Measurements from ENCODE around the gene GORASP2. TPM values are rescaled to one million over a fixed set of nuclear protein-coding genes. Genes with fewer than 3 reads are reported as not detected.

The GORASP2 gene
- total and polyA plus RNA-seq, 2 of the 4 experiments (the other 2 are of a cell fraction): 53.1 to 156 TPM

DNA sequence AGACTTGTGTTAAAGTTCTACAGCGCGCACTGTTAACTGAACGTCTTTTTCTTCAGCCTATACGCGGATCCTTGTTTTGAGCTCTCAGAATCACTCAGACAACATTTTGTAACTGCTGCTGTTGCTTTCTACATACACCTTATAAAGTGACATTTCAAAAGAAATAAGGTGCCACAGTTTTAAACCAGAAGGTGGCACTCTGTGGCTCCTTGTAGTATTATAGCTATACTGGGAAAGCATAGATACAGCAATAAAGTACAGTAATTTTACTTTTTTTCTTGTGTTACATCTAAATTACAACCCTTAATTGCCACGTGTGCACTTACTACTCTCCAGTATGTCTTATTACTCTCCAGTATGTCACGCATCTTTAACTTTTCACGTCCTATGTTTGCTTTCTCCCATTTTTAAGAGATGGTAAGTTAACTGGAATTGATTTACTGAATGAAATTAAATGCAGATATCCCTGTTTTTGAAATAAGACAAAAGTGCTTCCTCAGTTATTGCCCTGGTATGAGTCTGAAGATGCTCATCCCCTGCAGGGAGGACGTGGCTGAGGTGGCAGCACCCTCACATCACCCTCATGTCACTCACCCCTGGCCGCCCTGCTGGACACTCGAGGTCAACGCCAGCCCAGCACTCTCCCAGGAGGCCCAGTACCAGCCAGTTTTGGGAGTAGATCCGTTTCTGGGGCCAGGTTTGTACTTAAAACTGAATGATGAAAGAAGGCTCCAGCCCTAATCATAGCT, 37.8 kb downstream of the GORASP2 start:
- no peak overlapping the region for H2BK5ac ChIP-seq (ENCODE audit: low read depth, low read length, poor library complexity, severe bottlenecking)
- no peak overlapping the region for H4K5ac ChIP-seq (ENCODE audit: low read depth, low read length)
- no peak overlapping the region for H3K4ac ChIP-seq (ENCODE audit: low read depth, low read length)
- peaks cover 8 to 19% of the 10 kb centered on the region in 2 experiments for H3K79me1 ChIP-seq (ENCODE audit: low read depth in 1 of 2, low read length in 2 of 2)
- no peak overlapping the region for H3K4me3 ChIP-seq (ENCODE audit: insufficient read depth, low read depth, low read length)
- H4K91ac ChIP-seq (ENCODE audit: insufficient read depth, low read depth, low read length): no peak overlapping the region
- H2AK5ac ChIP-seq (ENCODE audit: low read depth, low read length): no peak overlapping the region
- intact Hi-C loops (cut with micrococcal nuclease): no loop called here
- POLR2A ChIA-PET (ENCODE audit: unreplicated experiment): no interaction called here
- no peak for TF ChIP-seq RAD21 (IDR thresholded peaks at IDR 0.05; ENCODE audit: low read length)
- TF ChIP-seq, protein P1, sequence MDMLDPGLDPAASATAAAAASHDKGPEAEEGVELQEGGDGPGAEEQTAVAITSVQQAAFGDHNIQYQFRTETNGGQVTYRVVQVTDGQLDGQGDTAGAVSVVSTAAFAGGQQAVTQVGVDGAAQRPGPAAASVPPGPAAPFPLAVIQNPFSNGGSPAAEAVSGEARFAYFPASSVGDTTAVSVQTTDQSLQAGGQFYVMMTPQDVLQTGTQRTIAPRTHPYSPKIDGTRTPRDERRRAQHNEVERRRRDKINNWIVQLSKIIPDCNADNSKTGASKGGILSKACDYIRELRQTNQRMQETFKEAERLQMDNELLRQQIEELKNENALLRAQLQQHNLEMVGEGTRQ (IDR thresholded peaks at IDR 0.05; ENCODE audit: low read depth, low read length): no peak
- no peak for TF ChIP-seq RCOR1 (IDR thresholded peaks at IDR 0.05; ENCODE audit: insufficient replicate concordance, low read length)
- TF ChIP-seq, protein P2, sequence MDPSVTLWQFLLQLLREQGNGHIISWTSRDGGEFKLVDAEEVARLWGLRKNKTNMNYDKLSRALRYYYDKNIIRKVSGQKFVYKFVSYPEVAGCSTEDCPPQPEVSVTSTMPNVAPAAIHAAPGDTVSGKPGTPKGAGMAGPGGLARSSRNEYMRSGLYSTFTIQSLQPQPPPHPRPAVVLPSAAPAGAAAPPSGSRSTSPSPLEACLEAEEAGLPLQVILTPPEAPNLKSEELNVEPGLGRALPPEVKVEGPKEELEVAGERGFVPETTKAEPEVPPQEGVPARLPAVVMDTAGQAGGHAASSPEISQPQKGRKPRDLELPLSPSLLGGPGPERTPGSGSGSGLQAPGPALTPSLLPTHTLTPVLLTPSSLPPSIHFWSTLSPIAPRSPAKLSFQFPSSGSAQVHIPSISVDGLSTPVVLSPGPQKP (IDR thresholded peaks at IDR 0.05; ENCODE audit: borderline replicate concordance, low read depth, low read length): no peak
- no peak for TF ChIP-seq MXI1 (IDR thresholded peaks at IDR 0.05; ENCODE audit: borderline replicate concordance, low read depth, low read length)
- no peak for TF ChIP-seq SMC3 (IDR thresholded peaks at IDR 0.05; ENCODE audit: low read depth, low read length)
- TF ChIP-seq RFX5 (IDR thresholded peaks at IDR 0.05; ENCODE audit: low read depth, low read length): no peak
- TF ChIP-seq MAFK (IDR thresholded peaks at IDR 0.05; ENCODE audit: low read depth, low read length): no peak
- no peak for TF ChIP-seq FOS (IDR thresholded peaks at IDR 0.05; ENCODE audit: low read depth, low read length)
- TF ChIP-seq MAZ (IDR thresholded peaks at IDR 0.05; ENCODE audit: borderline replicate concordance, low read depth, low read length): no peak
- no peak for TF ChIP-seq CEBPB (IDR thresholded peaks at IDR 0.05; ENCODE audit: low read depth, low read length)
- no peak for TF ChIP-seq BHLHE40 (IDR thresholded peaks at IDR 0.05; ENCODE audit: low read depth, low read length)
- no peak overlapping the region for H2BK20ac ChIP-seq (ENCODE audit: low read depth, low read length)
- H3K4me2 ChIP-seq (ENCODE audit: low read depth, low read length): no peak overlapping the region
- H4K20me1 ChIP-seq (ENCODE audit: insufficient read depth, low read length): peaks cover 17% of the 10 kb centered on the region
- BruUV-seq (replicated peaks): no TSS peak
- peaks cover 4% of the 10 kb centered on the region; the same call in 1 of the 2 replicates for H3K9me1 ChIP-seq (ENCODE audit: insufficient read depth, low read length)
- no peak overlapping the region for H2BK15ac ChIP-seq (ENCODE audit: low read depth, low read length)
- H3K56ac ChIP-seq (ENCODE audit: extremely low read depth, insufficient read depth, low read length): no peak overlapping the region
- H3K27ac ChIP-seq (ENCODE audit: insufficient read depth, low read length): no peak overlapping the region
- ATAC-seq (ENCODE audit: low read depth) (no peak), DNase-seq (no peak)
- no peaks in the 10 kb centered on the region for H3K9me3 ChIP-seq (ENCODE audit: control insufficient read depth, insufficient read depth, low read length)
- H3K23ac ChIP-seq (ENCODE audit: low read depth, low read length): no peak overlapping the region
- H4K8ac ChIP-seq (ENCODE audit: low read depth in 2 of 2, low read length in 2 of 2): no peak overlapping the region
- peaks cover 45% of the 10 kb centered on the region for H3K36me3 ChIP-seq (ENCODE audit: control insufficient read depth, insufficient read depth, low read length)
- H3K4me1 ChIP-seq (ENCODE audit: control insufficient read depth, insufficient read depth, low read length): peaks cover 3% of the 10 kb centered on the region; the same call in 1 of the 2 replicates
- CTCF ChIA-PET: interaction anchor here (1.3 kb wide), 1 partner anchor 10 kb away, joined by 5 read pairs; no protein-coding TSS in a partner anchor
- H3K9ac ChIP-seq (ENCODE audit: low read depth, low read length): no peak overlapping the region
- dilution Hi-C loops (cut with HindIII; ENCODE audit: low sequenced_read_pairs, unreplicated experiment): no loop called here
- H2BK120ac ChIP-seq (ENCODE audit: low read depth, low read length): no peak overlapping the region
- 94% methylated on average over 3 of the region's 13 CpGs; no CpG with 5 or more reads in 1 of the 2 experiments for WGBS, 2 experiments (ENCODE audit: extremely low coverage in 2 of 2, insufficient read length in 1 of 2)
- no peak overlapping the region for H3K18ac ChIP-seq (ENCODE audit: low read depth, low read length)
- H3K27me3 ChIP-seq (ENCODE audit: control insufficient read depth, insufficient read depth, low read length): no peaks in the 10 kb centered on the region
- in situ Hi-C loops (cut with MboI; ENCODE audit: low sequenced_read_pairs): no loop called here
- no peak overlapping the region for H2AFZ ChIP-seq (replicated peaks; ENCODE audit: low read length, poor library complexity)
- H2AK9ac ChIP-seq (replicated peaks; ENCODE audit: low read depth, low read length, poor library complexity): no peak overlapping the region
- H3K14ac ChIP-seq (replicated peaks; ENCODE audit: low read depth, low read length): no peak overlapping the region
